Liver (tissue), 3 donors: ENCODE data around the gene POFUT2.

ENCODE experiments used
- CTCF ChIP-seq: fragments of 150-350 bp; IDR thresholded peaks from 2 replicates; pipeline ENCODE4 v1.5.1; 2017; ENCODE audit warnings: improper control_type of control experiment, low read depth, low read length; ENCODE audit not compliant: missing input control
- EGR1 ChIP-seq, 2 donors: IDR thresholded peaks; 2 replicates each; pipeline ENCODE4 v1.6.1; 2016 to 2018; ENCODE audit warnings: antibody characterized with exemption in 2 of 2, low read depth in 2 of 2
- FOXA2 ChIP-seq: IDR thresholded peaks from 2 replicates; pipeline ENCODE4 v1.6.1; 2016; ENCODE audit warnings: antibody characterized with exemption
- GABPA ChIP-seq, 2 donors: IDR thresholded peaks in 1 of 2; conservative IDR thresholded peaks in 1 of 2; 2 replicates each; pipeline ENCODE4 v1.6.1; 2016; ENCODE audit warnings: antibody characterized with exemption in 2 of 2, mild to moderate bottlenecking in 1 of 2, moderate library complexity in 1 of 2
- JUND ChIP-seq, 2 donors: IDR thresholded peaks; 2 replicates each; pipeline ENCODE4 v1.6.1; 2016; ENCODE audit warnings: antibody characterized with exemption in 2 of 2
- MAX ChIP-seq: IDR thresholded peaks from 2 replicates; pipeline ENCODE4 v1.6.1; 2016; ENCODE audit warnings: antibody characterized with exemption
- NR2F2 ChIP-seq: IDR thresholded peaks from 2 replicates; pipeline ENCODE4 v1.6.1; 2016; ENCODE audit warnings: antibody characterized with exemption
- RAD21 ChIP-seq, 2 donors: IDR thresholded peaks; 2 replicates each; pipeline ENCODE4 v1.6.1; 2016; ENCODE audit warnings: antibody characterized with exemption in 2 of 2, mild to moderate bottlenecking in 2 of 2
- REST ChIP-seq: IDR thresholded peaks from 2 replicates; pipeline ENCODE4 v1.6.1; 2016; ENCODE audit warnings: antibody characterized with exemption, mild to moderate bottlenecking
- RXRA ChIP-seq, 2 donors: IDR thresholded peaks; 2 replicates each; pipeline ENCODE4 v1.6.1; 2017 to 2018; ENCODE audit warnings: antibody characterized with exemption in 2 of 2, mild to moderate bottlenecking in 1 of 2
- TAF1 ChIP-seq: conservative IDR thresholded peaks from 2 replicates; pipeline ENCODE4 v1.6.1; 2016; ENCODE audit warnings: antibody characterized with exemption, mild to moderate bottlenecking
- YY1 ChIP-seq: IDR thresholded peaks from 2 replicates; pipeline ENCODE4 v1.6.1; 2016; ENCODE audit warnings: antibody characterized with exemption, mild to moderate bottlenecking
- ZBTB33 ChIP-seq: IDR thresholded peaks from 2 replicates; pipeline ENCODE4 v1.6.1; 2016; ENCODE audit warnings: antibody characterized with exemption
- donor health status: healthy.
- donor health status: healthy.

GRCh38 chr21:45248301-45248892 is 39.3 kb downstream of the POFUT2 start:
- TF ChIP-seq CTCF (no peak), JUND (IDR thresholded peaks at IDR 0.05) (no peak), TAF1 (no peak), NR2F2 (no peak), MAX (no peak), ZBTB33 (no peak), YY1 (no peak), FOXA2 (no peak), GABPA (IDR thresholded peaks at IDR 0.05 in 1 of 2, conservative IDR thresholded peaks at IDR 0.05 in 1 of 2) (no peak), RXRA (IDR thresholded peaks at IDR 0.05) (no peak), REST (no peak), RAD21 (IDR thresholded peaks at IDR 0.05) (no peak), EGR1 (IDR thresholded peaks at IDR 0.05; ENCODE audit: low read depth in 2 of 2) (no peak)
